A549 (cell line): Measurements from ENCODE around the gene YWHAE. TPM values are rescaled to one million over a fixed set of nuclear protein-coding genes. Genes with fewer than 3 reads are reported as not detected.

ENCODE experiments used
- ATAC-seq, 2 experiments: fragments of 200-7000 bp in 1 of 2; fragments of >200 bp in 1 of 2; cut with Nextera tagmentation in 1 of 2; cut with Tn5 transposase in 1 of 2; 3 replicates each; pipeline versions ENCODE4 v1.8.0 to v1.9.1; 2018 to 2020; ENCODE audit warnings: mild to moderate bottlenecking in 1 of 2, moderate library complexity in 1 of 2
- CTCF ChIA-PET: fragments of 300-600 bp; sonication (Branson Sonifier 250); formaldehyde crosslinking; extraction: SDS; loops from one replicate; lab custom pipeline; 2021; ENCODE audit warnings: antibody characterized with exemption, inconsistent platforms; lab: Yijun Ruan, JAX
- POLR2A ChIA-PET: fragments of 350-600 bp; formaldehyde crosslinking; extraction: SDS; loops from one replicate; lab custom pipeline; 2021; ENCODE audit warnings: antibody characterized with exemption, inconsistent platforms; lab: Yijun Ruan, JAX
- DNase-seq, 2 experiments: peaks; one replicate each; pipeline versions ENCODE4 v3.0.0 to v3.0.0-alpha.2; 2011 to 2016; ENCODE audit warnings: low read depth in 1 of 2, low spot score in 1 of 2
- FAIRE-seq: peaks from 2 replicates; lab custom pipeline; 2011; peaks lifted over from hg19 to GRCh38; lab: Jason Lieb, UNC
- H3K27ac ChIP-seq, 2 experiments: fragments of >200 bp; sonication (Bioruptor Twin); formaldehyde crosslinking; 3 replicates each; pipeline ENCODE4 v1.5.1; 2016 to 2017
- H3K4me1 ChIP-seq: fragments of >200 bp; sonication (Bioruptor Twin); formaldehyde crosslinking; 3 replicates; pipeline ENCODE4 v1.6.1; 2016
- H3K4me2 ChIP-seq: fragments of >200 bp; sonication (Bioruptor Twin); formaldehyde crosslinking; 3 replicates; pipeline ENCODE4 v1.6.1; 2016
- H3K4me3 ChIP-seq: fragments of >200 bp; sonication (Bioruptor Twin); formaldehyde crosslinking; 3 replicates; pipeline ENCODE4 v1.5.1; 2016
- H3K9me3 ChIP-seq: fragments of >200 bp; sonication (Bioruptor Twin); formaldehyde crosslinking; 3 replicates; pipeline ENCODE4 v1.6.1; 2016
- BCL3 ChIP-seq: fragments of >200 bp; sonication (Bioruptor Twin); formaldehyde crosslinking; IDR thresholded peaks from 3 replicates; pipeline ENCODE4 v1.6.1; 2016
- CBX2 ChIP-seq: fragments of 200-600 bp; sonication (generic); IDR thresholded peaks from 2 replicates; pipeline ENCODE4 v1.6.1; 2016; ENCODE audit warnings: low read depth, mild to moderate bottlenecking, borderline replicate concordance
- CBX8 ChIP-seq: fragments of 200-600 bp; sonication (generic); IDR thresholded peaks from 2 replicates; pipeline ENCODE4 v1.6.1; 2016
- CHD2 ChIP-seq: fragments of 150-350 bp; IDR thresholded peaks from 2 replicates; pipeline ENCODE4 v1.6.1; 2014; ENCODE audit warnings: low read length; ENCODE audit not compliant: partially characterized antibody
- EHMT2 ChIP-seq: fragments of 200-600 bp; sonication (generic); IDR thresholded peaks from 2 replicates; pipeline ENCODE4 v1.6.1; 2016; ENCODE audit warnings: antibody characterized with exemption, low read depth, mild to moderate bottlenecking, moderate library complexity
- EP300 ChIP-seq, 2 experiments: fragments of >200 bp; sonication (Bioruptor Twin); formaldehyde crosslinking; IDR thresholded peaks; 2 replicates in 1 of 2; 3 replicates in 1 of 2; pipeline ENCODE4 v1.6.1; 2016 to 2017
- FOSL2 ChIP-seq, 2 experiments: fragments of 450-650 bp in 1 of 2; fragments of >200 bp in 1 of 2; sonication (Bioruptor Twin) in 1 of 2; formaldehyde crosslinking; IDR thresholded peaks; 2 replicates each; pipeline versions ENCODE4 v1.5.0 to v1.6.1; 2016 to 2020; ENCODE audit warnings: mild to moderate bottlenecking in 1 of 2, moderate library complexity in 1 of 2
- HDAC2 ChIP-seq: fragments of 200-600 bp; sonication (generic); IDR thresholded peaks from 2 replicates; pipeline ENCODE4 v1.6.1; 2016
- HES2 ChIP-seq: fragments of >200 bp; sonication (Bioruptor Twin); formaldehyde crosslinking; IDR thresholded peaks from 2 replicates; pipeline ENCODE4 v1.6.1; 2016
- HEYL ChIP-seq: fragments of 250-450 bp; sonication (Bioruptor Pico); IDR thresholded peaks from 2 replicates; pipeline ENCODE4 v1.8.0; 2021; ENCODE audit warnings: mild to moderate bottlenecking, moderate library complexity
- JUN ChIP-seq, 2 experiments: fragments of >200 bp; sonication (Bioruptor Twin); formaldehyde crosslinking; IDR thresholded peaks; 2 replicates in 1 of 2; 3 replicates in 1 of 2; pipeline ENCODE4 v1.6.1; 2016 to 2017
- KDM1A ChIP-seq: fragments of 200-600 bp; sonication (generic); IDR thresholded peaks from 2 replicates; pipeline ENCODE4 v1.6.1; 2016; ENCODE audit warnings: low read depth, mild to moderate bottlenecking
- MAX ChIP-seq: IDR thresholded peaks from 2 replicates; pipeline ENCODE4 v1.6.1; 2012
- MAZ ChIP-seq: fragments of 150-350 bp; IDR thresholded peaks from 2 replicates; pipeline ENCODE4 v1.6.1; 2014; ENCODE audit warnings: antibody characterized with exemption, low read depth, low read length, borderline replicate concordance
- NR3C1 ChIP-seq: fragments of >200 bp; sonication (Bioruptor Twin); formaldehyde crosslinking; IDR thresholded peaks from 3 replicates; pipeline ENCODE4 v1.6.1; 2017
- RARB ChIP-seq: fragments of 250-450 bp; sonication (Bioruptor Pico); IDR thresholded peaks from 2 replicates; pipeline ENCODE4 v1.8.0; 2021; ENCODE audit warnings: mild to moderate bottlenecking, moderate library complexity
- RCOR1 ChIP-seq: fragments of 150-350 bp; IDR thresholded peaks from 2 replicates; pipeline ENCODE4 v1.6.1; 2014; ENCODE audit warnings: antibody characterized with exemption, low read length, low read depth
- SREBF2 ChIP-seq: fragments of 450-650 bp; IDR thresholded peaks from 2 replicates; pipeline ENCODE4 v1.6.1; 2014; ENCODE audit warnings: mild to moderate bottlenecking, moderate library complexity
- ZNF302 ChIP-seq: fragments of 250-450 bp; sonication (Bioruptor Pico); IDR thresholded peaks from 2 replicates; pipeline ENCODE4 v1.9.0; 2021; ENCODE audit warnings: inconsistent platforms, mild to moderate bottlenecking, moderate library complexity
- WGBS: methylation state at CpG from one replicate; pipeline ENCODE4 v1.1.6; 2017; ENCODE audit errors: missing lambda C conversion rate; 5-methylcytosine and 5-hydroxymethylcytosine counted together
- polyA plus RNA-seq, 4 experiments: library from polyadenylated mRNA; depleted of rRNA in 3 of 4; stranded (reverse); fragments of >200 nt; fragmentation: RNase III in 1 of 4; extraction: RNeasy Plus Mini Kit Qiagen cat#74134 plus additional on column Dnase treatment in 1 of 4; gene quantifications; 2 replicates in 3 of 4; 3 replicates in 1 of 4; pipeline ENCODE4 v1.2.3, GENCODE V29; 2011 to 2017

The YWHAE gene
- polyA plus RNA-seq, 2 of the 4 experiments (the other 2 are of a cell fraction) = 1,284 to 1,548 TPM

- no peak for TF ChIP-seq CBX2
- no peak for TF ChIP-seq SREBF2
Measured at GRCh38 chr17:1414001-1414574, 14.1 kb upstream of the YWHAE start (continued).

GRCh38 chr17:1413281-1413791, 13.3 kb upstream of the YWHAE start:
- ChIA-PET CTCF (interaction anchor here (1.1 to 2.9 kb wide), 4 partner anchors 9 to 48 kb away, joined by 3 to 10 read pairs (median 3); no protein-coding TSS in a partner anchor), POLR2A (no interaction called here)
- no peak for FAIRE-seq
- peak; percentile 17 to 45; a peak in 4 of 6 replicates for ATAC-seq
- Histone ChIP-seq H3K4me1 (no peaks in the 10 kb centered on the region), H3K27ac (no peak overlapping the region), H3K4me3 (no peak overlapping the region), H3K9me3 (no peaks in the 10 kb centered on the region), H3K4me2 (no peak overlapping the region)
- 71% methylated on average over 6 of the region's 6 CpGs for WGBS
- no peak for TF ChIP-seq CHD2
- TF ChIP-seq HDAC2 = no peak
- no peak for TF ChIP-seq CBX8
- TF ChIP-seq HES2 = no peak
- no peak for TF ChIP-seq FOSL2 (IDR thresholded peaks at IDR 0.05)
- TF ChIP-seq FOSL2 (CRISPR knock-in tag; IDR thresholded peaks at IDR 0.05) = no peak
- TF ChIP-seq RARB = no peak
- TF ChIP-seq EHMT2 = no peak
- no peak for TF ChIP-seq JUN (IDR thresholded peaks at IDR 0.05)
- DNase-seq = peak in 1 of 2 experiments; percentile 55

GRCh38 chr17:1412185-1413110, 12.4 kb upstream of the YWHAE start:
- H3K4me2 ChIP-seq = no peak overlapping the region
- POLR2A ChIA-PET = no interaction called here
- no peak overlapping the region for H3K27ac ChIP-seq
- TF ChIP-seq BCL3 (no peak), CHD2 (no peak), RCOR1 (no peak), EHMT2 (no peak), RARB (no peak), HEYL (CRISPR knock-in tag) (no peak), MAX (no peak)
- H3K4me1 ChIP-seq = no peaks in the 10 kb centered on the region
- no peak overlapping the region for H3K4me3 ChIP-seq
- no peak for ATAC-seq
- no peaks in the 10 kb centered on the region for H3K9me3 ChIP-seq
- no peak for DNase-seq
- FAIRE-seq = no peak
- WGBS = 79% methylated on average over 26 of the region's 27 CpGs
- CTCF ChIA-PET = interaction anchor here (1.1 to 2.9 kb wide), 4 partner anchors 12 to 47 kb away, joined by 3 to 10 read pairs (median 3); no protein-coding TSS in a partner anchor

- H3K27ac ChIP-seq = no peak overlapping the region
- POLR2A ChIA-PET = no interaction called here
- no peaks in the 10 kb centered on the region for H3K9me3 ChIP-seq
- 77% methylated on average over 4 of the region's 4 CpGs for WGBS
- no peak for ATAC-seq
- no peak for DNase-seq
- no peak overlapping the region for H3K4me3 ChIP-seq
- no peak for FAIRE-seq
- TF ChIP-seq NR3C1 (no peak), KDM1A (no peak), RCOR1 (no peak), ZNF302 (no peak), HES2 (no peak), MAZ (no peak), EP300 (IDR thresholded peaks at IDR 0.05) (no peak)
- CTCF ChIA-PET = interaction anchor here (1.1 to 1.8 kb wide), 2 partner anchors 37 to 76 kb away, joined by 4 to 11 read pairs; no protein-coding TSS in a partner anchor
- H3K4me2 ChIP-seq = no peak overlapping the region
- H3K4me1 ChIP-seq = peaks cover 15% of the 10 kb centered on the region
Measured at GRCh38 chr17:1402262-1402586, 2.2 kb upstream of the YWHAE start.
